VCaP (cell line): ENCODE results near the gene NEURL3.

ENCODE experiments used
- H3K27ac ChIP-seq: fragments of 450-650 bp; 2 replicates; pipeline ENCODE4 v1.5.1; 2017
- TF ChIP-seq, protein P1 (sequence below): fragments of 450-650 bp; conservative IDR thresholded peaks from 2 replicates; pipeline ENCODE4 v1.5.1; 2017; ENCODE audit warnings: mild to moderate bottlenecking, moderate library complexity

NEURL3 gene

GRCh38 chr2:96533292-96534073 is 28.3 kb upstream of the NEURL3 start:
- H3K27ac ChIP-seq = peak overlapping the region; percentile 95
- TF ChIP-seq, protein P1, sequence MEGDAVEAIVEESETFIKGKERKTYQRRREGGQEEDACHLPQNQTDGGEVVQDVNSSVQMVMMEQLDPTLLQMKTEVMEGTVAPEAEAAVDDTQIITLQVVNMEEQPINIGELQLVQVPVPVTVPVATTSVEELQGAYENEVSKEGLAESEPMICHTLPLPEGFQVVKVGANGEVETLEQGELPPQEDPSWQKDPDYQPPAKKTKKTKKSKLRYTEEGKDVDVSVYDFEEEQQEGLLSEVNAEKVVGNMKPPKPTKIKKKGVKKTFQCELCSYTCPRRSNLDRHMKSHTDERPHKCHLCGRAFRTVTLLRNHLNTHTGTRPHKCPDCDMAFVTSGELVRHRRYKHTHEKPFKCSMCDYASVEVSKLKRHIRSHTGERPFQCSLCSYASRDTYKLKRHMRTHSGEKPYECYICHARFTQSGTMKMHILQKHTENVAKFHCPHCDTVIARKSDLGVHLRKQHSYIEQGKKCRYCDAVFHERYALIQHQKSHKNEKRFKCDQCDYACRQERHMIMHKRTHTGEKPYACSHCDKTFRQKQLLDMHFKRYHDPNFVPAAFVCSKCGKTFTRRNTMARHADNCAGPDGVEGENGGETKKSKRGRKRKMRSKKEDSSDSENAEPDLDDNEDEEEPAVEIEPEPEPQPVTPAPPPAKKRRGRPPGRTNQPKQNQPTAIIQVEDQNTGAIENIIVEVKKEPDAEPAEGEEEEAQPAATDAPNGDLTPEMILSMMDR = no peak

- TF ChIP-seq, protein P1 = no peak
- H3K27ac ChIP-seq = peak overlapping the region; percentile 95
Observed at GRCh38 chr2:96532641-96533291, 27.6 kb upstream of the NEURL3 start.

- TF ChIP-seq, protein P1 = no peak
- peak overlapping the region; percentile 95; the same call in 1 of the 2 replicates for H3K27ac ChIP-seq
Observed at GRCh38 chr2:96531872-96532505, 26.8 kb upstream of the NEURL3 start.

DNA sequence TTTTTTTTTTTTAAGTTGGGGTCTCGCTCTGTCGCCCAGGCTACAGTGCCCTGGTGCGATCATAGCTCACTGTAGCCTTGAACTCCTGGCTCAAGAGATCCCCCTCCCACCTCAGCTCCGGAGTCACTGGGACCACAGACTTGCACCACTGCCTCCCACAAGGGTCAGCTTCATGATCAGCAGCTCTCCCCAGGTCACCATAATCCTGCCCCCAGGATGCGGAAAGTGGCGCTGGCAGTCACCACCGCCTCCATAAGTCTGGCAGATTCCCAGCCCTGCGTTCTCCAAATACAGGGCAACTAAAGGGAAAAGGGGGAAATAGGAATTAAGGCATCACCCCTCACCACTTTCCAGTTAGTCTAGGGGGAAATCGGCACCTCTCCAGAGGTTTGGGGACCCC is 26.2 kb upstream of the NEURL3 start:
- H3K27ac ChIP-seq = no peak overlapping the region; the same call in 1 of the 2 replicates
- TF ChIP-seq, protein P1 = no peak

DNA sequence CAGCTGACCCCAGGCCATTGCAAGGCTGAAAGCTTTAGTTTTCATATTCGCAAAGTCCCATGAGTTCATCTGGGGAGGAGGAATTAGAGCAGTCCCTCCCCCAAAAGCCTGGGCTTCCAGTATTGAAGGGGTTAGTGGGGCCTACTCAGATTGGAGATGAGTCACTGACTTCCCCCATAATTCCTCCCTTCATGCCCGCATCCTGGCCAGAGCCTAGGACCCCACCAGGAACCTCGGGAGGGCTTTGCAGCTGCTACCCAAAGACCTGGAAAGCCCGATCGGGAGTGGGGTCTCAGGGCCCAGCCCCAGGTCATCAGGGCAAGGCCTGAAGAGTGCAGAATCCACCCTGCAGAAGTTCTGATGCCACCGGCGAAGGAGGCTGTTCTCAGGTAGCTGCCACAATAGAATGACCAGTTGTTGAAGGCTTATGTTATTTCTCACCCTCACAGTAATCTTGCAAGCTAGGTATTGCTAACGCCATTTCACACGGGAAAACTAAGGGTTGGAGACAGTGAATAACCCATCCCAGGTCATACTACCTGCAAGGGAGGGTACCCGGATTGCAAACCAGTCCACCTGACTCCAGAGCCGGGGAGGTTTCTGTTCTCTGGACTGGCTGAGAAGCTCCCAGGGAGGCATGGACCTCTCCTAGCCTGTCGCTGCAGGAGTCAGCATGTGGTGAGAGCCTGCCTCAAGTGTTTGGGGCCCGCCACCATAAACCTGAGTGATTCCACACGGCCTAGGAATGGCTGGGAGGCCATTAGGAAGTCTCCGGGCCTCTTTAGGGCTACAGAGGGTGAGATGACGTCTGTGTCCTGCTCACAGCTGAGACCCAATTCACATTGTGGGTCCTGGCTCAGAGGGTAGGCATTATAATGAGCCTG is 25.6 kb upstream of the NEURL3 start:
- H3K27ac ChIP-seq = no peak overlapping the region
- TF ChIP-seq, protein P1 = no peak

GRCh38 chr2:96530144-96530430 is 24.9 kb upstream of the NEURL3 start:
- no peak overlapping the region for H3K27ac ChIP-seq
- TF ChIP-seq, protein P1 = no peak
